Gastrocnemius medialis (tissue), 4 donors: Measurements from ENCODE around the gene KIF12.

Experiments used
- POLR2A ChIP-seq, 2 donors: fragments of 450-650 bp; IDR thresholded peaks; one replicate each; pipeline ENCODE4 v1.6.1; 2017; ENCODE audit warnings: antibody characterized with exemption in 2 of 2, mild to moderate bottlenecking in 2 of 2, moderate library complexity in 2 of 2
- TF ChIP-seq, protein P1 (sequence below), 5 experiments: fragments of 450-650 bp in 3 of 5; fragments of 200-600 bp in 2 of 5; sonication (generic) in 2 of 5; IDR thresholded peaks in 4 of 5; conservative IDR thresholded peaks in 1 of 5; 1 replicate in 4 of 5; 2 replicates in 1 of 5; pipeline ENCODE4 v1.5.1; 2016 to 2019; ENCODE audit warnings: antibody characterized with exemption in 5 of 5, mild to moderate bottlenecking in 3 of 5, moderate library complexity in 3 of 5

DNA sequence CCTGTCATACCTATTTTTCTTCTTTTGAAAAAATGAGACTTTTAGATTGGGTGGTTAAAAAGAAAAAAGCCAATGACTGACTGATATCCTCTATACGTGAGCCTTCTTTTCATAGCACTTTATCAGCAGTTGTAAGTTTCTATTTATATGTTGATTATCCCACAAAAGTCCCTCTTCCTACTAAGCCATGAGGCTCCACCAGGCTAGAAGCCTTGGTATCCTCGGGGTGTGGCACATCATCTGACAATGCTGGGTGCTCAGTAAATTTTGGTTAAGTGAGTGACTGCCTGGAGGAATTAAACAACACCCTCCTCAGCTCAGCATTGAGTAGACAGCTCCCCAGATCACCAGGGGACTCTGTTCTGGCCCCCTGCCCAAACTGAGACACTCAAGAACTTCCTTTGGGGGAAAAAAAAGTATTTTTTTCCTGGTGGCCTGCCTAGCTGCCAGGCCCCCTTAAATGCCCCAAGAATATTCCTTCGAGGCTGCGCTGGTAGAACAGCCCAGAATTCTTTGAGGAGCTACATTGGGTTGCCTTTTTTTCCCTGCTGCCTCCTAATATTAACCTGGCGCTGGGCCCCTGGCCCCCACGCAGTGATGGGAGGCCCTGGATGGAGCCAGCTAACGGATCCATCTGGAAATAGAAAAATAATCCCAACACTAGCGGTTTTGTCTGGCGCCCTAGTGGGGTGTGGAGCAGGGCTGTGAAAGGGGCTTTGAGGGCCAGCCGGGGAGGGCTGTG, 32.9 kb upstream of the KIF12 start:
- TF ChIP-seq, protein P1, sequence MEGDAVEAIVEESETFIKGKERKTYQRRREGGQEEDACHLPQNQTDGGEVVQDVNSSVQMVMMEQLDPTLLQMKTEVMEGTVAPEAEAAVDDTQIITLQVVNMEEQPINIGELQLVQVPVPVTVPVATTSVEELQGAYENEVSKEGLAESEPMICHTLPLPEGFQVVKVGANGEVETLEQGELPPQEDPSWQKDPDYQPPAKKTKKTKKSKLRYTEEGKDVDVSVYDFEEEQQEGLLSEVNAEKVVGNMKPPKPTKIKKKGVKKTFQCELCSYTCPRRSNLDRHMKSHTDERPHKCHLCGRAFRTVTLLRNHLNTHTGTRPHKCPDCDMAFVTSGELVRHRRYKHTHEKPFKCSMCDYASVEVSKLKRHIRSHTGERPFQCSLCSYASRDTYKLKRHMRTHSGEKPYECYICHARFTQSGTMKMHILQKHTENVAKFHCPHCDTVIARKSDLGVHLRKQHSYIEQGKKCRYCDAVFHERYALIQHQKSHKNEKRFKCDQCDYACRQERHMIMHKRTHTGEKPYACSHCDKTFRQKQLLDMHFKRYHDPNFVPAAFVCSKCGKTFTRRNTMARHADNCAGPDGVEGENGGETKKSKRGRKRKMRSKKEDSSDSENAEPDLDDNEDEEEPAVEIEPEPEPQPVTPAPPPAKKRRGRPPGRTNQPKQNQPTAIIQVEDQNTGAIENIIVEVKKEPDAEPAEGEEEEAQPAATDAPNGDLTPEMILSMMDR (IDR thresholded peaks at IDR 0.05 in 4 of 5, conservative IDR thresholded peaks at IDR 0.05 in 1 of 5) = no peak
- TF ChIP-seq POLR2A (IDR thresholded peaks at IDR 0.05) = no peak
